Common myeloid progenitor, CD34-positive (primary cell): ENCODE data around the gene TNN.

Source experiments
- CTCF ChIA-PET: fragments of 350-600 bp; sonication (Branson Sonifier 250); formaldehyde crosslinking; loops from one replicate; lab custom pipeline; 2021; ENCODE audit warnings: antibody characterized with exemption; lab: Charles Lee
- POLR2A ChIA-PET: fragments of 350-600 bp; sonication (Branson Sonifier 250); formaldehyde crosslinking; loops from one replicate; lab custom pipeline; 2021; ENCODE audit warnings: antibody characterized with exemption; lab: Charles Lee
- DNase-seq, 3 donors: peaks; one replicate each; pipeline versions ENCODE4 v3.0.0 to v3.0.0-alpha.2; 2013
- H3K27ac ChIP-seq, 2 experiments: 1 replicate in 1 of 2; 2 replicates in 1 of 2; pipeline ENCODE4 v1.7.0; 2013; ENCODE audit warnings: inconsistent platforms in 2 of 2, low read length in 2 of 2, mild to moderate bottlenecking in 2 of 2, low read depth in 1 of 2, moderate library complexity in 1 of 2; ENCODE audit not compliant: severe bottlenecking in 2 of 2, insufficient read depth in 1 of 2, poor library complexity in 1 of 2
- H3K27me3 ChIP-seq, 5 experiments: replicated peaks in 2 of 5; 1 replicate in 3 of 5; 2 replicates in 2 of 5; pipeline versions ENCODE4 v1.6.1 to v1.7.0; 2013; ENCODE audit warnings: low read length in 4 of 5, mild to moderate bottlenecking in 2 of 5, moderate library complexity in 2 of 5, inconsistent platforms in 1 of 5; ENCODE audit not compliant: insufficient read depth in 5 of 5, control insufficient read depth in 4 of 5
- H3K36me3 ChIP-seq, 4 experiments: 1 replicate in 2 of 4; 2 replicates in 2 of 4; pipeline versions ENCODE4 v1.6.1 to v1.7.0; 2013; ENCODE audit warnings: low read length in 3 of 4, control low read depth in 1 of 4, mild to moderate bottlenecking in 1 of 4; ENCODE audit not compliant: control insufficient read depth in 4 of 4, insufficient read depth in 4 of 4
- H3K4me1 ChIP-seq, 4 experiments: 1 replicate in 3 of 4; 2 replicates in 1 of 4; pipeline versions ENCODE4 v1.6.1 to v1.7.1; 2013; ENCODE audit warnings: low read length in 3 of 4, mild to moderate bottlenecking in 3 of 4, control low read depth in 1 of 4, inconsistent platforms in 1 of 4, moderate library complexity in 1 of 4; ENCODE audit not compliant: control insufficient read depth in 4 of 4, insufficient read depth in 4 of 4; ENCODE audit errors: control extremely low read depth in 1 of 4
- H3K4me3 ChIP-seq, 7 experiments: 1 replicate in 4 of 7; 2 replicates in 3 of 7; pipeline versions ENCODE4 v1.5.1 to v1.7.0; 2013; ENCODE audit warnings: mild to moderate bottlenecking in 7 of 7, low read length in 6 of 7, moderate library complexity in 6 of 7, inconsistent platforms in 2 of 7, low read depth in 2 of 7, control low read depth in 1 of 7; ENCODE audit not compliant: insufficient read depth in 4 of 7, control insufficient read depth in 1 of 7; ENCODE audit errors: extremely low read depth in 1 of 7
- H3K9me3 ChIP-seq, 5 experiments: 1 replicate in 4 of 5; 2 replicates in 1 of 5; pipeline versions ENCODE4 v1.6.1 to v1.7.1; 2013; ENCODE audit warnings: low read length in 4 of 5, mild to moderate bottlenecking in 2 of 5, inconsistent platforms in 1 of 5, low read depth in 1 of 5, moderate library complexity in 1 of 5; ENCODE audit not compliant: control insufficient read depth in 4 of 5, insufficient read depth in 2 of 5; ENCODE audit errors: control extremely low read depth in 1 of 5
- WGBS: methylation state at CpG from one replicate; pipeline ENCODE4 v1.1.5; 2013; ENCODE audit not compliant: insufficient coverage; 5-methylcytosine and 5-hydroxymethylcytosine counted together

The TNN gene

DNA sequence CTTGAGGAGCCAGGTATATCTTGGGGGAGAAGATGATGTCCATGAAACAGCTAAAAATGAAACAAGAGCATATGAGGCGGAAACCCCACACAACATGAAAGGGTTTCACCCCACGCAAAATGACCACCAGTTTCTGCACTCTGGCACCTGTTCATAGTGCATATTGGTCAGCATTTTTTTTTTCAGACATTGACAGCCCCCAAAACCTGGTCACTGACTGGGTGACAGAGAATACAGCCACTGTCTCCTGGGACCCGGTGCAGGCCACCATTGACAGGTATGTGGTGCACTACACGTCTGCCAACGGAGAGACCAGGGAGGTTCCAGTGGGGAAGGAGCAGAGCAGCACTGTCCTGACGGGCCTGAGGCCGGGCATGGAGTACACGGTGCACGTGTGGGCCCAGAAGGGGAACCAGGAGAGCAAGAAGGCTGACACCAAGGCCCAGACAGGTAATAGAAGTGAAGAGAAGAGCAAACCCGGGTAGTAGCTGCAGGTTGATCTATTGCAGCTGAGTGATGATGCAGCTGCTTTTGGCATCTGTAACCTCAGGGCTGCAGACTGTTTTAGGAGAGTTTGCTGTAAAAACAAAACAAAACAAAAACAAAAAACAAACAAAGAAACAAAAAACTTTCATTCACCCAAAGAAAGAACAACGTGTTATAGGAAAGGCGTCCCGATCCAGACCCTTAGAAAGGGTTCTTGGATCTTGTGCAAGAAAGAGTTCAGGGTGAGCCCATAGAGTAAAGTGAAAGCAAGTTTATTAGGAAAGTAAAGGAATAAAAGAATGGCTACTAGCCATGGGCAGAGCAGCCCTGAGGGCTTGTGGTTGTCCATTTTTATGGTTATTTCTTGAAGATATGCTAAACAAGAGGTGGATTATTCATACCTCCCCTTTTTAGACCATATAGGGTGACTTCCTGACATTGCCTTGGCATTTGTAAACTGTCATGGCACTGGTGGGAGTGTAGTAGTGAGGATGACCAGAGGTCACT, 51.0 kb downstream of the TNN start:
- H3K27me3 ChIP-seq, result no peaks in the 10 kb centered on the region
- H3K9me3 ChIP-seq, result peaks cover 0 to 10% (median 0%) of the 10 kb centered on the region in 5 experiments
- DNase-seq, result no peak
- WGBS, result 93% methylated on average over 12 of the region's 13 CpGs
- no peak overlapping the region for H3K4me3 ChIP-seq
- H3K27ac ChIP-seq, result no peak overlapping the region
- H3K36me3 ChIP-seq, result no peaks in the 10 kb centered on the region
- POLR2A ChIA-PET, result no interaction called here
- CTCF ChIA-PET, result interaction anchor here (0.7 kb wide), 1 partner anchor 245 kb away, joined by 4 read pairs; no protein-coding TSS in a partner anchor
- H3K4me1 ChIP-seq, result peaks cover 0 to 2% (median 0%) of the 10 kb centered on the region in 4 experiments

- WGBS, result no CpG with 5 or more reads among the region's 1 CpG
- Histone ChIP-seq H3K27me3 (no peaks in the 10 kb centered on the region), H3K4me1 (peaks cover 0 to 17% (median 5%) of the 10 kb centered on the region in 4 experiments), H3K4me3 (no peak overlapping the region), H3K36me3 (no peaks in the 10 kb centered on the region), H3K27ac (no peak overlapping the region), H3K9me3 (no peaks in the 10 kb centered on the region)
- ChIA-PET POLR2A (no interaction called here), CTCF (interaction anchor here (0.8 to 1.1 kb wide), 2 partner anchors 84 to 91 kb away, joined by 3 read pairs; no protein-coding TSS in a partner anchor)
- no peak for DNase-seq
Observed at GRCh38 chr1:175120511-175120910, 52.9 kb downstream of the TNN start.

DNA sequence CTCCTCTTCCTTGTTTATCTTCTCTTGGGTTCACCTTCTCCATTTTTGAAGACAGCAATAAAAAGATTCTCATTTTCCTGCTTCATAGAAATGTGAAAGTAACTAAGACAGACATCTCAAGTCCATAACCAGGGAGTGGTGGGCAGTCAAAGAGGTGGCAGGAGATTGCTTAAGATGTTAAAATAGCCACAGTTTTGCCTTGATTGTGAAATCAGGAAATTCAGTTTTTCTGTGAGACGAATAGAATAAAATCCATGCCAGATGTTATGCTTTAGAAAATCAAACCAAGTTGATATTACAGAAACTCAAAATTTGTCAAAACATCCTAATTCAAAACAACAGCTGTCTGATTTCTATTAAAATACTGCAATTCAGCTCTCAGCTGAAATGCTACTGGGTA, 57.2 kb downstream of the TNN start:
- peak; percentile 10 to 56 (median 51) for DNase-seq
- H3K27ac ChIP-seq, result no peak overlapping the region
- H3K4me3 ChIP-seq, result peak overlapping the region in 2 of 7 experiments; percentile 7 to 13
- ChIA-PET POLR2A (no interaction called here), CTCF (interaction anchor here (0.6 to 7.0 kb wide), 15 partner anchors 9 to 360 kb away, joined by 3 to 67 read pairs (median 4); partner anchors contain the start of gene TNN)
- no CpG with 5 or more reads among the region's 1 CpG for WGBS
- no peaks in the 10 kb centered on the region for H3K36me3 ChIP-seq
- no peaks in the 10 kb centered on the region for H3K9me3 ChIP-seq
- H3K4me1 ChIP-seq, result peaks cover 0 to 31% (median 5%) of the 10 kb centered on the region in 4 experiments
- no peaks in the 10 kb centered on the region for H3K27me3 ChIP-seq

GRCh38 chr1:175126347-175126746, 58.7 kb downstream of the TNN start:
- H3K27ac ChIP-seq, result no peak overlapping the region
- no peaks in the 10 kb centered on the region for H3K9me3 ChIP-seq
- DNase-seq, result no peak
- POLR2A ChIA-PET, result no interaction called here
- peaks cover 0 to 31% (median 5%) of the 10 kb centered on the region in 4 experiments for H3K4me1 ChIP-seq
- 85% methylated on average over 4 of the region's 4 CpGs for WGBS
- H3K27me3 ChIP-seq, result no peaks in the 10 kb centered on the region
- no peaks in the 10 kb centered on the region for H3K36me3 ChIP-seq
- CTCF ChIA-PET, result interaction anchor here (2.0 to 7.0 kb wide), 2 partner anchors 11 to 97 kb away, joined by 5 to 67 read pairs; no protein-coding TSS in a partner anchor
- H3K4me3 ChIP-seq, result no peak overlapping the region

DNA sequence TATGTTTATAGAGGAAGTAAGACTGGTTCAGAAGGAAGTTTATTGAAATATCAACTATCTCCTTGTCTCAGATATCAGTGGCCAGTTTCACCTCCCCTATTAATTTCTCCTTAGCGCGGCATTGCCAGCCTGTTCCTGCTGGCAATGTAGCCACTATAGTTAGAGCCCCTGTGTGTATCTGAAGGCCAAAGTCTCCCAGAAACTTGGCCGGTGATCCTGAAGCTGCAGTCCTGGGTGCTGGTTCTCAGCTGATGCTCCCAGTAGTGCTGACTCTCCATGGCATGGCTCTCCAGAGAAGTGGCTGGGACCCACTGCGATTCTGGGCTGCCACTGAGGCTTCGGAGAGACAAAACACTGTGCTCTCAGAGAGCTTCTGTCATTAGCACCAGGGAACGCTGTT, 59.9 kb downstream of the TNN start:
- WGBS, result 96% methylated on average over 6 of the region's 6 CpGs
- Histone ChIP-seq H3K27ac (no peak overlapping the region), H3K27me3 (no peaks in the 10 kb centered on the region), H3K9me3 (no peaks in the 10 kb centered on the region), H3K4me1 (peaks cover 0 to 31% (median 5%) of the 10 kb centered on the region in 4 experiments), H3K4me3 (no peak overlapping the region), H3K36me3 (no peaks in the 10 kb centered on the region)
- ChIA-PET POLR2A (no interaction called here), CTCF (interaction anchor here (2.0 to 7.0 kb wide), 3 partner anchors 12 to 98 kb away, joined by 5 to 67 read pairs (median 20); no protein-coding TSS in a partner anchor)
- DNase-seq, result no peak

DNA sequence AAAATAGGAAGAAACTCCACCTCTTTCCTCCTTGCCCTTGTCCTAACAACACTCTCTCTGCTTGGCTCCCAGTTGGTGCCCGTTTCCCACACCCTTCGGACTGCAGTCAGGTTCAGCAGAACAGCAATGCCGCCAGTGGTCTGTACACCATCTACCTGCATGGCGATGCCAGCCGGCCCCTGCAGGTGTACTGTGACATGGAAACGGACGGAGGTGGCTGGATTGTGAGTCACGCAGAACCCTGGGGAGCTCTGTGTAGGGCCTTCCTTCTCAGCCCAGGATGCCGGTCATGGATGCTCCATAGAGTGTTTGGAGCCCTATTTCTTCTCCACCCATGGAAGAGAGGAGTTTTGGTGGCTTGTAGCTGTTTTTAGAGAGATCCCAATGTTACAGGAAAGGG, 60.9 kb downstream of the TNN start:
- 96% methylated on average over 8 of the region's 9 CpGs for WGBS
- Histone ChIP-seq H3K9me3 (no peaks in the 10 kb centered on the region), H3K27ac (no peak overlapping the region), H3K4me1 (peaks cover 0 to 31% (median 5%) of the 10 kb centered on the region in 4 experiments), H3K36me3 (no peaks in the 10 kb centered on the region), H3K27me3 (no peaks in the 10 kb centered on the region), H3K4me3 (no peak overlapping the region)
- DNase-seq, result no peak
- ChIA-PET CTCF (interaction anchor here (3.6 to 7.0 kb wide), 2 partner anchors 18 to 99 kb away, joined by 20 to 67 read pairs; no protein-coding TSS in a partner anchor), POLR2A (no interaction called here)
